Purkinje cell (primary cell): ENCODE data around the gene POLR3G. TPM values are rescaled to one million over a fixed set of nuclear protein-coding genes. Genes with fewer than 3 reads are reported as not detected.

Source experiments
- polyA plus RNA-seq: library from polyadenylated mRNA; unstranded; fragments of >200 nt; fragmentation: Nextera tagmentation; gene quantifications from 2 replicates; pipeline ENCODE4 v1.2.1, GENCODE V29; 2014

The POLR3G gene, protein sequence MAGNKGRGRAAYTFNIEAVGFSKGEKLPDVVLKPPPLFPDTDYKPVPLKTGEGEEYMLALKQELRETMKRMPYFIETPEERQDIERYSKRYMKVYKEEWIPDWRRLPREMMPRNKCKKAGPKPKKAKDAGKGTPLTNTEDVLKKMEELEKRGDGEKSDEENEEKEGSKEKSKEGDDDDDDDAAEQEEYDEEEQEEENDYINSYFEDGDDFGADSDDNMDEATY
- polyA plus RNA-seq: 6.1 and 6.2 TPM in 2 replicates

DNA sequence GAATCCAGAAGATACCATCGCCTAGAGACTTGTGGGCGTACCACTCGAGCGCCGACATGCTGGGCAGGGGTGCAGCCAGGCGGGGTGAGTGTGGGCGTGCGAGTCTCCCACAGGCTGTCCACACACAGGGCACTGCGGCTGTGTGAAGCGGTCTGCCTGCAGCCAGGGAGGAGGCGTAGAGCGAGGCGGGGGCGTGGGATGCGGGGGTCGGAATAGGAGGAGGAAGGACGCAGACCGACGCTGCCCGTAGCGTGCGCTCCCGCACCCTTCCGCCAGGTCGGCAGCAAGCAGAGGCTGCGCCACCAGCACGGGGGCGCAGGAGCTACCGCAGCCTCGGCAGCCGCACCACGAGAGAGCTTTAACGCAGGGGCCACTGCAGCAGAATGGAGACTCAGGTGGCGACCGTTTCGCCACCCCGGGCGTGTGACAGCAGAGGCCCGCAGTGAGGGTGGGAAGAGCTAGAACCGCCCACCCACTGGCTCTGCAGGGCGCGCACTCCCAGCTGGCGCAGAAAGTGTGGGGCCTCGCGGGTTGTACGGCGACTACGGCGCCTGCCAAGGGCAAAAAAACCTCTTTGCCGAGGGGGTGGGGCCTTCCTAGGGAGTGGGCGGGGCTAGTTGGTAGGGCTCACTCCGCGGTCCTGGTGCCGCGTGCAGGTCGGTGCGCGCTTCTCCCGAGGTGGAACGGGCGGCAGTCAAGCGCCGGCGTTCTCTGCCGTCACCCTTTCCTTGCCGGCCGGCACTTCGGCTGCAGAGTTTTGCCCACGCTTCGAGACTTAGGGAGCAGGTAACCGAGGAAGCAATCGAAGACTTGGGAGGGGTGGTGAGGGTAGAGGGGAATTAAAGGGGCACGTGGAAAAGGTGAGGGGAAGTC is at the start of gene POLR3G, which contains the start of gene MBLAC2:
POLR3G (plus strand) TSS at position 630 of the 873 bp plus-strand sequence. CDS start 10,704 bp downstream, outside the sequence.
MBLAC2 (minus strand) TSS at position 537 of the 873 bp plus-strand sequence; CDS start at position 58, 479 bp downstream.

DNA sequence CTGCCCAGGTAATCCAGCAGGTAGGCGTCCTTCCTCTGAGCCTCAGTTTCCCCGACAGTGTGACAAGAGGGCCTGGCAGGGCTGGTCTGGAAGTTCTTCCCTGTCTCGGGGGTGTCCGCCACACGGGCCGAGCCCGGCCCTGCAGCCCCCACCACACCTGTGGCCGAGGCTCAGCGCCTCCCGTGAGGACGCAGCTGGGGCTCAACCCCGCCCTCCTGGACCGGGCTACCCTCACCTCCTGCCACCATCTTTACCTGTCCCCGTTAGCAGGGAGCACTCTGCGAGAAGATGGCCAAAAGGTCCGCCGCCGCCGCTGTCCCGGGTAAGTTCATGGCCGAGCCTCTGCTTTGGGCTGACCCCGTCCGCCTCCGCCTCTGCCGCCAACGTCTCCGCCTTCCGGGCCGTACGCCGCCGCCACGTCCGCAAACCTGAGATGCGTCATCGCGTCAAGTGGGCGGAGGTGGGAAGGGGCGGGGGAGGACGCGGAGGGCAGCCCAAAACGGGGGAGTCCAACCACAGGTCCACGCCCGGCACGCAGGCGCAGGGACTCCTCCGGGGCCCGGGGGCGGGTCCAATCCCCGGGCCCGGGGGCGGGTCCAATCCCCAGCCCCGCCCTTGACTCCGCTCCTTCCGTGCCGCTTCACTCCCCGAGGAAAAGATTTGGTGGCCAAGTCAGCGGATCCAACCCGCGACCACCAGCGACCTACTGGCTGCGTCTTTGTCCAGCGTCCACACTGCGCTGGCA is 54.7 kb downstream of the POLR3G start, which contains the start of gene LYSMD3:
LYSMD3 (minus strand) TSS at position 391 of the 745 bp plus-strand sequence. CDS start 4,295 bp downstream, outside the sequence.

DNA sequence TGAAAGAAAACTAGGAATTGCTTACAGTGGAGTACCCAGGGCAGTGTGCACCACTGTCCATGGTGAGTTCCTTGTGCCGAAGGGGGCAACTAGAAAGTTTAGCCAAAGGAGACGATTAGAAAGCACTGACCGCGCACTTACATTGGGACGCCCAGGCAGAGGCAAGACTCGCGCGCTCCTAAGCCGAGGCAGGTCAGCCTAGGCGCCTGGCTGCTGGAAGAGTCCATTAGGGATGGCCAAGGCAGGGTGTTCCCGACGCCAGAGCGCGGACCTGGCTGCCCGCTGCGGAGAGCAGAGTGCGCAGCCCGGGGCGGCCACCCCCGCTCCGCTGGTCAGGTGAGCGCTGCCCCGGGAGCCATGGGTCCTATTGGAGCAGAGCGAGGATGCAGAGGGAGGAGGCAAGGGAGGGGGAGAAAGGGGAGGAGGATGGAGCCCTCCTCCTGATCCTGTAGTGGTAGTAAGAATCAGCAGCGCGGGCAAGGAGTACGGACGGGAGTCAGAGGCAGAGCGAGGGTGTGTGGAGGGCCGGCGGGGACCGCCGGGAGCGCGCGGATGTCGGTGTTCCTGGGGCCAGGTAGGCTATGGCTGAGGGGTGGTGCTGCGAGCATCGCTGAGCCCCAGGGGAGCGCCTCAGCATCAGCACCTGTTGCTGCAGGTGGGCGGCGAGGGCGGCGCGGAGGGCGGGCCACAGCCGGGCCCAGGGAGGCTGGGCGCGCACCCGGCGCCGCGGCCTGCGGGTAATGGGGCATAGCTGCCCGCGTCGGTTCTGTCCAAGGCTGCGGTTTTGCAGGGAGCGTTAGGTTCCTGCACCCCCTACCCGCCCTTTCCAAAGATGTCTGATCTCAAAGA is 83.9 kb downstream of the POLR3G start, which contains the start of gene ADGRV1:
ADGRV1 (plus strand) TSS at position 454 of the 849 bp plus-strand sequence; CDS start at position 553, 99 bp downstream.

Other genes with a start within 250 kb of the POLR3G start
- gene CETN3, start 65.1 kb upstream of the POLR3G start, polyA plus RNA-seq: 63.4 and 70.8 TPM in 2 replicates
- gene MBLAC2, start 93 bp upstream of the POLR3G start, polyA plus RNA-seq: 4.6 and 6.1 TPM in 2 replicates
- 12.0 and 12.6 TPM in 2 replicates for gene LYSMD3, start 54.7 kb downstream of the POLR3G start, polyA plus RNA-seq
- gene ADGRV1, start 83.9 kb downstream of the POLR3G start, polyA plus RNA-seq: 31.7 and 36.2 TPM in 2 replicates